HFF-Myc (cell line): Measurements from ENCODE around the gene SELENOO.

Experiments
- DNase-seq: peaks from one replicate; pipeline ENCODE4 v3.0.0-alpha.2; 2011; ENCODE audit warnings: low read depth; ENCODE audit errors: extremely low read depth
- H3K4me3 ChIP-seq: replicated peaks from 2 replicates; pipeline ENCODE4 v1.5.1; 2011; ENCODE audit warnings: low read depth, mild to moderate bottlenecking, control low read depth, low read length
- TF ChIP-seq, protein P1 (sequence below): IDR thresholded peaks from 2 replicates; pipeline ENCODE4 v1.5.1; 2012; ENCODE audit warnings: mild to moderate bottlenecking, low read depth, low read length, control low read depth; ENCODE audit errors: missing control alignments

SELENOO gene

DNA sequence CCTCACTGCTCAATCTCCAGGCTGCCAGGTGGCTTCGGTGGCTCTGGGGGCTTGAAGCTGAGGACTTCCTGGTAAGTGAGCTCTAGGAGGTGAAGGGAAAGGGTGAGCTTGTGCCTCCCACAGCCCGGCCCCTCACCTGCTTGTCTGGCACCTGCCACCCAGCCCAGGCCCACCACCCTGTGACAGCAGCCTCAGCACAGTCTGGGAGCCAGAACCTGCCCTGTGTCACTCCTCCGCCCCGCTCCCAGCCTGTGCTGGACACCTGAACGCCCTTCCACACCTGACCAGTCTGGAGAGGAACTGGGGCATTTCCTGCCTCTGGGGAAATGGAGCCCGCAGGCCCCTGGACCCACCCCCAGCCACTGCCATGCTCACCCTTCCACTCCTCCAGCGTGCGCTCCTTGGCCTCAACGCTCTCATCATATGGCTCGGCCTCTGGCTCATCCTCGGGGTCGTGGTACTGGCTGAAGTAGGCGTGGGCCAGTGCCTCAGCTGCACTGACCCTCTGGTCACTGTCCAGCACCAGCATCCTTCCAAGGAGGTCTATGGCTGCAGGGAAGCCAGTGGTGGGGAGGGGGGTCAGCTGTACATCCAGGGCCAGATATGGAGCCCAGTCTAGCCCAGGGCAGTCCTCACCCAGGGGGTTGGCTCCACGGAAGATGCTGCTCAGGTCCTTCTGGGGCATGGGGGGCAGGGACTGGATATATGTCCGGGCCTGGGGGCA is 64.3 kb downstream of the SELENOO start:
- TF ChIP-seq, protein P1, sequence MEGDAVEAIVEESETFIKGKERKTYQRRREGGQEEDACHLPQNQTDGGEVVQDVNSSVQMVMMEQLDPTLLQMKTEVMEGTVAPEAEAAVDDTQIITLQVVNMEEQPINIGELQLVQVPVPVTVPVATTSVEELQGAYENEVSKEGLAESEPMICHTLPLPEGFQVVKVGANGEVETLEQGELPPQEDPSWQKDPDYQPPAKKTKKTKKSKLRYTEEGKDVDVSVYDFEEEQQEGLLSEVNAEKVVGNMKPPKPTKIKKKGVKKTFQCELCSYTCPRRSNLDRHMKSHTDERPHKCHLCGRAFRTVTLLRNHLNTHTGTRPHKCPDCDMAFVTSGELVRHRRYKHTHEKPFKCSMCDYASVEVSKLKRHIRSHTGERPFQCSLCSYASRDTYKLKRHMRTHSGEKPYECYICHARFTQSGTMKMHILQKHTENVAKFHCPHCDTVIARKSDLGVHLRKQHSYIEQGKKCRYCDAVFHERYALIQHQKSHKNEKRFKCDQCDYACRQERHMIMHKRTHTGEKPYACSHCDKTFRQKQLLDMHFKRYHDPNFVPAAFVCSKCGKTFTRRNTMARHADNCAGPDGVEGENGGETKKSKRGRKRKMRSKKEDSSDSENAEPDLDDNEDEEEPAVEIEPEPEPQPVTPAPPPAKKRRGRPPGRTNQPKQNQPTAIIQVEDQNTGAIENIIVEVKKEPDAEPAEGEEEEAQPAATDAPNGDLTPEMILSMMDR: no peak
- H3K4me3 ChIP-seq: no peak overlapping the region
- no peak for DNase-seq

DNA sequence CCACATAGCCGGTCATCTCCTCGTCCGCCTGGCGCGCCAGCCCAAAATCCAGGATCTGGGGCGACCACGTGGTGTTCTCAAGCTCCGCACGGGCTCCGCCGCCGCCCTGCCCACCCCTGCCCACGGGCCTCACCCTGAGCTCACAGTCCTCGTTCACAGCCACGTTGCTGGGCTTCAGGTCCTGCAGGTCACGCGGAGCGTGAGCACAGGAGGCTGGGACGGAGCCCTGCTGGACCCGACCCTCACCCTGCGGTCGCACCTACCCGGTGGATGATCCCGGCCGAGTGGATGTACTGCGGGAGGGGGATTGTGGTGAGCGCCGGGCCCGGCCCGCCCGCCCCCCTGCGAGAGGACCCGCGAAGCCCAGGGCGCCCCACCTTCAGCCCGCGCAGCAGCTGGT is 66.2 kb downstream of the SELENOO start:
- no peak for DNase-seq
- no peak overlapping the region for H3K4me3 ChIP-seq
- TF ChIP-seq, protein P1: no peak
